Peyer's patch (tissue), 4 donors: Measurements from ENCODE around the gene AKR1B1. TPM values are rescaled to one million over a fixed set of nuclear protein-coding genes. Genes with fewer than 3 reads are reported as not detected.

Source experiments
- DNase-seq, 3 donors: peaks; one replicate each; pipeline ENCODE4 v3.0.0-alpha.2; 2017 to 2019
- H3K27ac ChIP-seq, 4 donors: fragments of 200-600 bp; sonication (generic); one replicate each; pipeline ENCODE4 v1.5.1; 2016 to 2019
- H3K27me3 ChIP-seq, 2 donors: fragments of 200-600 bp; sonication (generic); one replicate each; pipeline ENCODE4 v1.5.1; 2019
- H3K36me3 ChIP-seq, 3 donors: fragments of 200-600 bp; sonication (generic); one replicate each; pipeline ENCODE4 v1.5.1; 2016 to 2019
- H3K4me1 ChIP-seq, 4 donors: fragments of 200-600 bp; sonication (generic); one replicate each; pipeline ENCODE4 v1.5.1; 2016 to 2019
- H3K4me3 ChIP-seq, 4 donors: fragments of 200-600 bp; sonication (generic); 1 replicate in 3 of 4; 2 replicates in 1 of 4; pipeline ENCODE4 v1.5.1; 2016 to 2019; ENCODE audit warnings: mild to moderate bottlenecking in 1 of 4
- H3K9me3 ChIP-seq, 4 donors: fragments of 200-600 bp; sonication (generic); one replicate each; pipeline ENCODE4 v1.5.1; 2016 to 2019; ENCODE audit warnings: mild to moderate bottlenecking in 1 of 4
- POLR2A ChIP-seq, 2 donors: fragments of 450-650 bp; IDR thresholded peaks; one replicate each; pipeline ENCODE4 v1.5.1; 2017; ENCODE audit warnings: antibody characterized with exemption in 2 of 2, mild to moderate bottlenecking in 2 of 2, moderate library complexity in 2 of 2
- total RNA-seq, 4 donors: library from RNA; depleted of rRNA; stranded (reverse); fragments of >200 nt; gene quantifications; one replicate each; pipeline ENCODE4 v1.1.0, GENCODE V29; 2016
- TF ChIP-seq, protein P1 (sequence below), 6 experiments: fragments of 450-650 bp in 4 of 6; fragments of 200-600 bp in 2 of 6; sonication (generic) in 1 of 6; IDR thresholded peaks; one replicate each; pipeline ENCODE4 v1.5.1; 2017 to 2019; ENCODE audit warnings: antibody characterized with exemption in 6 of 6, mild to moderate bottlenecking in 3 of 6, moderate library complexity in 1 of 6

AKR1B1 gene
- total RNA-seq, 4 donors from 2014 or later: 3.9 to 59.4 (median 22.9) TPM

DNA sequence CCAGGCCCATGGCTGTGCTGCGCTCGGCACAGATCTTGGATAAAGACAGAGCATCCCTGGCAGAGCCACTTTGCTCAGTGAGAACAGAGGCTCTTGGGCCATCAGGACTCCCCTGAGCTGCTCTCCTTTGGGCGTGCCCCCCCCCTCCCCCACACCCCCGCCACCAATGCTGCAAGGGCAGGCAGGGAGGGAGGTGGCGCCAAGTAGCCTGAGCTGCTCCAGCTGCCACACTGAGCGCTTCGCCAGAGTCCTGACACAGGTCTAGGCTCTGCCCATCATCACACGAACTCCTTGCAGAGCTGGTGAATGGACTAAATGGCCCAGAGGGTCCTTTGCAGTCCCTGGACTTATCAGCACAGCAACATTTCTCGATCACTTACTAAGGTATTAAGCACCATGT, 12.5 kb downstream of the AKR1B1 start:
- no peaks in the 10 kb centered on the region for H3K9me3 ChIP-seq
- H3K36me3 ChIP-seq: peaks cover 0 to 89% (median 0%) of the 10 kb centered on the region in 3 donors
- TF ChIP-seq, protein P1, sequence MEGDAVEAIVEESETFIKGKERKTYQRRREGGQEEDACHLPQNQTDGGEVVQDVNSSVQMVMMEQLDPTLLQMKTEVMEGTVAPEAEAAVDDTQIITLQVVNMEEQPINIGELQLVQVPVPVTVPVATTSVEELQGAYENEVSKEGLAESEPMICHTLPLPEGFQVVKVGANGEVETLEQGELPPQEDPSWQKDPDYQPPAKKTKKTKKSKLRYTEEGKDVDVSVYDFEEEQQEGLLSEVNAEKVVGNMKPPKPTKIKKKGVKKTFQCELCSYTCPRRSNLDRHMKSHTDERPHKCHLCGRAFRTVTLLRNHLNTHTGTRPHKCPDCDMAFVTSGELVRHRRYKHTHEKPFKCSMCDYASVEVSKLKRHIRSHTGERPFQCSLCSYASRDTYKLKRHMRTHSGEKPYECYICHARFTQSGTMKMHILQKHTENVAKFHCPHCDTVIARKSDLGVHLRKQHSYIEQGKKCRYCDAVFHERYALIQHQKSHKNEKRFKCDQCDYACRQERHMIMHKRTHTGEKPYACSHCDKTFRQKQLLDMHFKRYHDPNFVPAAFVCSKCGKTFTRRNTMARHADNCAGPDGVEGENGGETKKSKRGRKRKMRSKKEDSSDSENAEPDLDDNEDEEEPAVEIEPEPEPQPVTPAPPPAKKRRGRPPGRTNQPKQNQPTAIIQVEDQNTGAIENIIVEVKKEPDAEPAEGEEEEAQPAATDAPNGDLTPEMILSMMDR (IDR thresholded peaks at IDR 0.05): no peak
- no peak for TF ChIP-seq POLR2A (IDR thresholded peaks at IDR 0.05)
- H3K4me1 ChIP-seq: peaks cover 0 to 5% (median 0%) of the 10 kb centered on the region in 4 donors
- DNase-seq: no peak
- no peak overlapping the region for H3K4me3 ChIP-seq
- H3K27ac ChIP-seq: no peak overlapping the region
- no peaks in the 10 kb centered on the region for H3K27me3 ChIP-seq

DNA sequence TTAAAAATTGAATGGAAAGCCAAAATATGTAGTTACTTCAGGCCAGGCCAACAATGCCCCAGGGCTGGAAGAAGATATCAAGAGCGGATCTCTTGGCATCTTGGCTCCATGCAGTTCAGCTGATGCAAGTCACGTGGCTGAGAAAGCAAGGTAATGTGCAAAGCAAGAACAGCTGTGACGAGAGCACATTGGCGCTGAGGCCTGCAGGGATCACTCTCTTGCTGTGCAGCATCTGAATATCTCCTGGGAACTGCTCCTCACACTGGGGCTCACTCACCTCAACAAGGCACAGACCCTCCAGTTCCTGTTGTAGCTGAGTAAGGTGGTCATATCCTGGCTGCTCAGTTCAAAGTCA, 14.0 kb downstream of the AKR1B1 start:
- H3K27me3 ChIP-seq: no peaks in the 10 kb centered on the region
- H3K9me3 ChIP-seq: no peaks in the 10 kb centered on the region
- H3K36me3 ChIP-seq: peaks cover 0 to 88% (median 0%) of the 10 kb centered on the region in 3 donors
- H3K27ac ChIP-seq: no peak overlapping the region
- no peak for TF ChIP-seq POLR2A (IDR thresholded peaks at IDR 0.05)
- TF ChIP-seq, protein P1 (IDR thresholded peaks at IDR 0.05): no peak
- DNase-seq: no peak
- H3K4me3 ChIP-seq: no peak overlapping the region
- no peaks in the 10 kb centered on the region for H3K4me1 ChIP-seq

DNA sequence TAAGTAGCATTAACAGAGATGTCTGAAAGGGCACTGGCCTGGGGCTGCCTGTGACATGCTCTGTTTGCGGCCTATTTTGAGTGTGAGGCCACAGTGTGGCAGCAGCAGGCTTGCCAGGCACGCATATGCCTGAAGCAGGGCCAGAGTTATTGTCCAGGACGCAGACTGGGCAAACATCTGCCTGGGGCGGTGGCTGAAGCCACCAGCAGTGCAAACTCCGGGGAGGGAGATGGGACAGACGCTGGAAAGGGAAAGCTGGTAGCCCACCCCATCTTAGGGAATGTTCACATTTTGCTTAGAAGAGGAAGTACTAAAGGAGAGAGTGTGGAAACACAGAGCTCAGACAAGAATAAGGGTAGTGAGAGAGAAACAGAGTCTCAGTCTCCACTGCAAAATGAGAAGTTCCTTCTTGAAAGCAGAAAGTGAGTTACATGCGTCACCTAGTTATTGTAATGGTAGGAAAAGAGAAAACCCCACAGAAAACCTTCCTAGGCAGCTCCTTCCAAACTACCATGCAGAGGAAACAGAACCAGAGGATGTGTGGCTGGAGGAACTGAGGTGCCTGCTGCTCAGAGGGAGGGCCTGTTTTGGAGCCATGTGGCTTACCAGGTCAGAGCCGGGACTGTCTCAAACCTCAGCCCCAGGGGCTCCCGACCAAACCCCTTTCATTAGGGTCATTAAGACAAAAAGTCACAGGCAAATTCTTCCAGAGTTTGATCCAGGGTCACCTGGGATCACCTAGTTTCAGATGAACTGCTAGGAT, 14.5 kb downstream of the AKR1B1 start:
- peaks cover 0 to 85% (median 0%) of the 10 kb centered on the region in 3 donors for H3K36me3 ChIP-seq
- H3K9me3 ChIP-seq: no peaks in the 10 kb centered on the region
- no peak overlapping the region for H3K27ac ChIP-seq
- TF ChIP-seq, protein P1 (IDR thresholded peaks at IDR 0.05): no peak
- TF ChIP-seq POLR2A (IDR thresholded peaks at IDR 0.05): no peak
- no peaks in the 10 kb centered on the region for H3K27me3 ChIP-seq
- H3K4me1 ChIP-seq: no peaks in the 10 kb centered on the region
- no peak for DNase-seq
- H3K4me3 ChIP-seq: no peak overlapping the region

DNA sequence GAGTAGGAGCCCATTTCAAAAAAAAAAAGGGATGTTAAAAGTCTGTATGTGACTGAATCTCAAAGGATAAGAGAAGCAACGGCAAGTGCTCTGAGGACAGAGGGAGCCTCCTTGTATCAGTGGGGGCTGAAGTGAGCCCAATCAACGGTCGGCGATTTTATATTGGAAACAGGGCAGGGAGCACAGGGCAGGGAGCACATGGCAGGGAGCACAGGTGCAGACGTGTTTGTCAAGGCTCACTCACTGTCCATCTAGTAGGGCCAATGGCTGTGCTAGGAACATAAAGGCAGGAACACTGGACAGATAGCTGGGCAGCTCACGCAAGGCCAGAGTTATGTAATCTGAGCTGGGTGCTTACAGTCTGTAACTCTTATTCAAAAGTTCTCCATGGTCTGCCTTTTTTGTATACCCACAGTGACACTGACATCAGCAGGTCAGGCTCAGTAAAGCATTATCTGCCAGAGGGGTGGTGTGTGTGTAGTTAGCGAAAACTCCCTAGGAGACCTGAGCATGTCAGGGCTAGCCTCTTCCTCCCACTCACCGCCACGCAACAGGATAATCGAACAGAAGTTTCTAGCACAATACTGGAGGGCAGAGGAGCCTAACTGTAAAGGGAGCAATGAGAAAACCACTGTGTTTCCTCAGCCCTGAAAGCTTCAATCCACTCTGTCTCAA, 15.4 kb downstream of the AKR1B1 start:
- DNase-seq: no peak
- Histone ChIP-seq H3K4me1 (no peaks in the 10 kb centered on the region), H3K27me3 (no peaks in the 10 kb centered on the region), H3K9me3 (no peaks in the 10 kb centered on the region), H3K36me3 (peaks cover 0 to 79% (median 0%) of the 10 kb centered on the region in 3 donors), H3K4me3 (no peak overlapping the region), H3K27ac (no peak overlapping the region)
- TF ChIP-seq, protein P1 (IDR thresholded peaks at IDR 0.05): no peak
- TF ChIP-seq POLR2A (IDR thresholded peaks at IDR 0.05): no peak

DNA sequence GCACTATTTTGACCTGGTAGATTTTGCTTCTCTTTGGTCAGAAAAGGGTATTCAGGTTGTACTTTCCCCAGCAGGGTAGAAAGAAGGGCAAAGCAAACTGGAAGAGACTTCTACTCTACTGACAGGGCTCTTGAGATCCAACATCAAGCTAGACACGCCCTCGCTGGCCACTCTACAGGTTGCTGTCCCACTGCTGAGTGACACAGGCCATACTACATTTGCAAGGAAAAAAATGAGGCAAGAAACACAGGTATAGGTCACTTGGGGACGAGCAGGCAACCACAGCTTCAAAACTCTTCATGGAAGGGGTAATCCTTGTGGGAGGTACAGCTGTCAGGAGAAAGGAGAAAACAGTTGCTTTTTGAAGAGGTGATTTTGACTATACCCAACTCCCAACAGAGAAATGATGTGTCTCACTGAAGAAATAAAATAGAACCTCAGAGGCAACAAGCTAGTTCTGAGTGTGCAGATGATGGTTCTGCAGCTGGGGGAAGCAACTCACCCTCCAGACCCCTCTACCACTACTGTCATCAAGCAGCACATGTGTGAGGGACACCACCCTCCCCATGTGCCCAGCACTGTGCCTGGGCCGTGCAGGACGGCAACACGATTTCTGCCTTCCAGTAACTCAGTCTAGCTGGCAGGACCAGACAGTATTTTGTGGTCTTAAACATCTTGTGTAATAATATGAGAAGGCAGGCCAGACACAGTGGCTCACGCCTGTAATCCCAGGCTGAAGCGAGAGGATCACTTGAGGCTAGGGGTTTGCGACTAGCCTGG, 16.3 kb downstream of the AKR1B1 start:
- H3K9me3 ChIP-seq: no peaks in the 10 kb centered on the region
- peaks cover 0 to 70% (median 0%) of the 10 kb centered on the region in 3 donors for H3K36me3 ChIP-seq
- DNase-seq: no peak
- TF ChIP-seq POLR2A (IDR thresholded peaks at IDR 0.05): no peak
- TF ChIP-seq, protein P1 (IDR thresholded peaks at IDR 0.05): no peak
- H3K4me1 ChIP-seq: no peaks in the 10 kb centered on the region
- H3K27ac ChIP-seq: no peak overlapping the region
- H3K27me3 ChIP-seq: no peaks in the 10 kb centered on the region
- H3K4me3 ChIP-seq: no peak overlapping the region
